ENCODE data around the gene ARHGAP45. TPM values are rescaled to one million over a fixed set of nuclear protein-coding genes. Genes with fewer than 3 reads are reported as not detected.
"Not testable (repeated sequence)": the region's sequence is repeated elsewhere in the genome, so short reads cannot be mapped to it uniquely, and the experiment has no call there.

The ARHGAP45 gene
- 15.6 TPM for total RNA-seq (ENCODE audit: insufficient read depth, low replicate concordance)

GRCh38 chr19:1066748-1067340, at the start of gene ARHGAP45:
ARHGAP45 (plus strand) TSS chr19:1067167; CDS start chr19:1067406, 239 bp downstream.
- no peak for DNase-seq (ENCODE audit: low spot score)

- no peak for DNase-seq (ENCODE audit: low spot score)
Measured at GRCh38 chr19:1017906-1018305, 49.1 kb upstream of the ARHGAP45 start.

- DNase-seq (ENCODE audit: low spot score) = no peak
Measured at GRCh38 chr19:1018393-1018792, 48.6 kb upstream of the ARHGAP45 start.

GRCh38 chr19:1018932-1019615, 47.9 kb upstream of the ARHGAP45 start:
- DNase-seq (ENCODE audit: low spot score) = no peak

- no peak for DNase-seq (ENCODE audit: low spot score)
Measured at GRCh38 chr19:1019616-1019961, 47.4 kb upstream of the ARHGAP45 start.

GRCh38 chr19:1019980-1020867, 46.7 kb upstream of the ARHGAP45 start:
- no peak for DNase-seq (ENCODE audit: low spot score)

- DNase-seq (ENCODE audit: low spot score) = peak; percentile 99
Measured at GRCh38 chr19:1020868-1021425, 46.0 kb upstream of the ARHGAP45 start, which contains the start of gene TMEM259. TMEM259 (minus strand) TSS chr19:1021123; CDS start chr19:1020996, 127 bp downstream.

GRCh38 chr19:1023883-1024188, 43.1 kb upstream of the ARHGAP45 start:
- not testable (repeated sequence) for DNase-seq (ENCODE audit: low spot score)

GRCh38 chr19:1025080-1025479, 41.9 kb upstream of the ARHGAP45 start:
- DNase-seq (ENCODE audit: low spot score) = not testable (repeated sequence)

- DNase-seq (ENCODE audit: low spot score) = peak; percentile 90
Measured at GRCh38 chr19:1025960-1026782, 40.8 kb upstream of the ARHGAP45 start, which contains the start of gene CNN2. CNN2 (plus strand) TSS chr19:1026608; CDS start chr19:1026662, 54 bp downstream.

GRCh38 chr19:1026783-1027649, 40.0 kb upstream of the ARHGAP45 start:
- DNase-seq (ENCODE audit: low spot score) = no peak

- DNase-seq (ENCODE audit: low spot score) = no peak
Measured at GRCh38 chr19:1027650-1028061, 39.3 kb upstream of the ARHGAP45 start.

GRCh38 chr19:1028062-1028926, 38.7 kb upstream of the ARHGAP45 start:
- peak; percentile 91 for DNase-seq (ENCODE audit: low spot score)

- no peak for DNase-seq (ENCODE audit: low spot score)
Measured at GRCh38 chr19:1032264-1032867, 34.6 kb upstream of the ARHGAP45 start.

- DNase-seq (ENCODE audit: low spot score) = no peak
Measured at GRCh38 chr19:1035998-1036621, 30.9 kb upstream of the ARHGAP45 start.

- no peak for DNase-seq (ENCODE audit: low spot score)
Measured at GRCh38 chr19:1037621-1038064, 29.3 kb upstream of the ARHGAP45 start.

- DNase-seq (ENCODE audit: low spot score) = no peak
Measured at GRCh38 chr19:1038978-1039645, 27.9 kb upstream of the ARHGAP45 start.

All from umbilical cord (tissue), 2 donors.